K562 (cell line): ENCODE results near the gene CCDC17. TPM values are rescaled to one million over a fixed set of nuclear protein-coding genes. Genes with fewer than 3 reads are reported as not detected.
A peak's percentile ranks its signal among the peaks of the same experiment; 100 is the strongest.

Experiments
- CBFA2T2 ChIP-seq: fragments of 450-650 bp; conservative IDR thresholded peaks from 2 replicates; pipeline ENCODE4 v1.6.1; 2017; ENCODE audit warnings: mild to moderate bottlenecking
- CHCHD3 ChIP-seq: fragments of 250-450 bp; sonication (Bioruptor Pico); IDR thresholded peaks from 2 replicates; pipeline ENCODE4 v2.1.2; 2022; ENCODE audit warnings: mild to moderate bottlenecking
- DMBX1 ChIP-seq: fragments of 250-450 bp; sonication (Bioruptor Pico); IDR thresholded peaks from 2 replicates; pipeline ENCODE4 v1.8.0; 2022; ENCODE audit warnings: inconsistent platforms, mild to moderate bottlenecking, moderate library complexity, borderline replicate concordance
- EGR1 ChIP-seq: fragments of 450-650 bp; conservative IDR thresholded peaks from 2 replicates; pipeline ENCODE4 v1.6.1; 2017; ENCODE audit warnings: mild to moderate bottlenecking
- GABPB2 ChIP-seq: fragments of 250-450 bp; sonication (Bioruptor Pico); conservative IDR thresholded peaks from 2 replicates; pipeline ENCODE4 v1.5.1; 2021; ENCODE audit warnings: mild to moderate bottlenecking
- GATA2 ChIP-seq: sonication (generic); formaldehyde crosslinking; IDR thresholded peaks from 2 replicates; pipeline ENCODE4 v1.4.0; 2020; ENCODE audit warnings: mild to moderate bottlenecking, missing genetic modification reagents
- HDAC6 ChIP-seq: IDR thresholded peaks from 2 replicates; pipeline ENCODE4 v1.6.1; 2012; ENCODE audit warnings: low read depth, mild to moderate bottlenecking, control low read depth, inconsistent platforms, low read length, moderate library complexity
- ID3 ChIP-seq, 2 experiments: fragments of 250-450 bp in 1 of 2; fragments of 450-650 bp in 1 of 2; sonication (Bioruptor Pico) in 1 of 2; IDR thresholded peaks; 2 replicates each; pipeline versions ENCODE4 v1.6.1 to v1.8.0; 2016 to 2021; ENCODE audit warnings: mild to moderate bottlenecking in 2 of 2, moderate library complexity in 2 of 2, missing compliant biosample characterization in 1 of 2, missing genetic modification characterization in 1 of 2
- KAT2B ChIP-seq: IDR thresholded peaks from one replicate; pipeline ENCODE4 v1.6.1; 2012; ENCODE audit warnings: low read depth, mild to moderate bottlenecking, control low read depth, inconsistent platforms, low read length, moderate library complexity
- KDM5B ChIP-seq: fragments of 200-600 bp; sonication (generic); IDR thresholded peaks from 2 replicates; pipeline ENCODE4 v1.6.1; 2012; ENCODE audit warnings: low read depth, mild to moderate bottlenecking, moderate library complexity, low read length, control low read depth, inconsistent platforms; ENCODE audit not compliant: insufficient replicate concordance
- MEF2A ChIP-seq: IDR thresholded peaks from 2 replicates; pipeline ENCODE4 v1.6.1; 2011; ENCODE audit warnings: low read depth, mild to moderate bottlenecking, low read length, moderate library complexity; ENCODE audit not compliant: control insufficient read depth
- NBN ChIP-seq: fragments of 450-650 bp; IDR thresholded peaks from 2 replicates; pipeline ENCODE4 v1.6.1; 2016; ENCODE audit warnings: low read depth, mild to moderate bottlenecking
- NFXL1 ChIP-seq: fragments of 450-650 bp; formaldehyde crosslinking; IDR thresholded peaks from 2 replicates; pipeline ENCODE4 v1.4.0; 2021; ENCODE audit warnings: mild to moderate bottlenecking
- RB1 ChIP-seq: fragments of 450-650 bp; IDR thresholded peaks from 2 replicates; pipeline ENCODE4 v1.6.1; 2017; ENCODE audit warnings: low read depth, mild to moderate bottlenecking
- RFX5 ChIP-seq: IDR thresholded peaks from 2 replicates; pipeline ENCODE4 v1.6.1; 2011; ENCODE audit warnings: low read depth, mild to moderate bottlenecking, improper control_type of control experiment, low read length
- SRF ChIP-seq, 2 experiments: fragments of 250-450, 450-650 bp in 1 of 2; sonication (Bioruptor Pico) in 1 of 2; sonication (generic) in 1 of 2; formaldehyde crosslinking; IDR thresholded peaks; 2 replicates each; pipeline versions ENCODE4 v1.5.0 to v1.5.1; 2020 to 2022; ENCODE audit warnings: mild to moderate bottlenecking in 1 of 2, missing genetic modification reagents in 1 of 2
- TCF7 ChIP-seq: sonication (generic); IDR thresholded peaks from 2 replicates; pipeline ENCODE4 v1.6.1; 2016; ENCODE audit warnings: antibody characterized with exemption, borderline replicate concordance
- ZFP36 ChIP-seq: fragments of 150-350 bp; IDR thresholded peaks from 2 replicates; pipeline ENCODE4 v1.6.1; 2018; ENCODE audit warnings: low read length, low read depth; ENCODE audit not compliant: partially characterized antibody
- ZKSCAN3 ChIP-seq: fragments of 250-450 bp; sonication (Bioruptor Pico); IDR thresholded peaks from 2 replicates; pipeline ENCODE4 v1.4.0; 2020
- ZNF316 ChIP-seq: fragments of 450-650 bp; IDR thresholded peaks from 2 replicates; pipeline ENCODE4 v1.6.1; 2016
- ZNF507 ChIP-seq: conservative IDR thresholded peaks from 2 replicates; pipeline ENCODE4 v1.6.1; 2017; ENCODE audit warnings: missing genetic modification characterization, missing compliant biosample characterization
- ZNF584 ChIP-seq: fragments of 200-800 bp; sonication (Bioruptor generic); IDR thresholded peaks from 2 replicates; pipeline ENCODE4 v1.6.1; 2016; ENCODE audit warnings: low read depth, mild to moderate bottlenecking, missing genetic modification characterization, missing compliant biosample characterization
- ZNF586 ChIP-seq: fragments of 450-650 bp; formaldehyde crosslinking; conservative IDR thresholded peaks from 2 replicates; pipeline ENCODE4 v1.4.0; 2020; ENCODE audit warnings: mild to moderate bottlenecking, moderate library complexity
- polyA plus RNA-seq, 8 experiments: library from polyadenylated mRNA; depleted of rRNA in 4 of 8; stranded (reverse) in 5 of 8; unstranded in 3 of 8; fragments of >200 nt; fragmentation: Nextera tagmentation in 2 of 8; fragmentation: Illumina TruSeq in 1 of 8; extraction: Ambion mirVana in 2 of 8; extraction: Trizol in 1 of 8; gene quantifications; 2 replicates each; pipeline versions ENCODE4 v1.2.1 to v1.2.3, GENCODE V29; 2011 to 2014; ENCODE audit warnings: inconsistent platforms in 1 of 8, missing spikeins in 1 of 8
- total RNA-seq, 7 experiments: library from RNA; depleted of rRNA in 6 of 7; stranded (reverse); fragments of >200 nt in 6 of 7; fragmentation: Illumina TruSeq in 2 of 7; extraction: Trizol in 2 of 7; gene quantifications; 2 replicates each; pipeline versions ENCODE4 v1.2.1 to v1.2.3, GENCODE V29; 2011 to 2021; ENCODE audit warnings: low replicate concordance in 1 of 7
- TF ChIP-seq, protein P1 (sequence below): fragments of 250-450 bp; sonication (Bioruptor Pico); IDR thresholded peaks from 2 replicates; pipeline ENCODE4 v1.4.0; 2020; ENCODE audit warnings: borderline replicate concordance
- TF ChIP-seq, protein P2 (sequence below), 2 experiments: fragments of 450-650 bp; conservative IDR thresholded peaks; 2 replicates each; pipeline ENCODE4 v1.6.1; 2017; ENCODE audit warnings: mild to moderate bottlenecking in 2 of 2, moderate library complexity in 2 of 2

Gene CCDC17
- total and polyA plus RNA-seq, 9 of the 15 experiments (the other 6 are each of a cell fraction or from before 2014, with no cell fraction given): 0.20 to 2.4 (median 0.85) TPM

- no peak for TF ChIP-seq KAT2B
- TF ChIP-seq ZFP36: no peak
- TF ChIP-seq ID3 (CRISPR knock-in tag; IDR thresholded peaks at IDR 0.05): no peak
- TF ChIP-seq ID3 (tag; IDR thresholded peaks at IDR 0.05): no peak
- TF ChIP-seq GABPB2 (CRISPR knock-in tag): no peak
- TF ChIP-seq ZNF584 (CRISPR knock-in tag): no peak
- no peak for TF ChIP-seq MEF2A
- no peak for TF ChIP-seq NFXL1
- no peak for TF ChIP-seq KDM5B
- 0 out of 2 replicates have a peak, but pooled peaks have one; percentile 1 for TF ChIP-seq GATA2 (CRISPR knock-in tag)
- no peak for TF ChIP-seq DMBX1
- no peak for TF ChIP-seq HDAC6
- TF ChIP-seq, protein P1, sequence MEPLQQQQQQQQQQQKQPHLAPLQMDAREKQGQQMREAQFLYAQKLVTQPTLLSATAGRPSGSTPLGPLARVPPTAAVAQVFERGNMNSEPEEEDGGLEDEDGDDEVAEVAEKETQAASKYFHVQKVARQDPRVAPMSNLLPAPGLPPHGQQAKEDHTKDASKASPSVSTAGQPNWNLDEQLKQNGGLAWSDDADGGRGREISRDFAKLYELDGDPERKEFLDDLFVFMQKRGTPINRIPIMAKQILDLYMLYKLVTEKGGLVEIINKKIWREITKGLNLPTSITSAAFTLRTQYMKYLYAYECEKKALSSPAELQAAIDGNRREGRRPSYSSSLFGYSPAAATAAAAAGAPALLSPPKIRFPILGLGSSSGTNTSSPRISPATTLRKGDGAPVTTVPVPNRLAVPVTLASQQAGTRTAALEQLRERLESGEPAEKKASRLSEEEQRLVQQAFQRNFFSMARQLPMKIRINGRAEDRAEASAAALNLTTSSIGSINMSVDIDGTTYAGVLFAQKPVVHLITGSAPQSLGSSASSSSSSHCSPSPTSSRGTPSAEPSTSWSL: no peak
- TF ChIP-seq EGR1: no peak
- no peak for TF ChIP-seq TCF7
- TF ChIP-seq ZNF316: no peak
- TF ChIP-seq CHCHD3 (CRISPR knock-in tag): no peak
- no peak for TF ChIP-seq CBFA2T2
- TF ChIP-seq ZNF507 (tag): no peak
- no peak; the same call in 1 of the 2 replicates for TF ChIP-seq NBN
- peak; percentile 98 for TF ChIP-seq RFX5
- TF ChIP-seq, protein P2, sequence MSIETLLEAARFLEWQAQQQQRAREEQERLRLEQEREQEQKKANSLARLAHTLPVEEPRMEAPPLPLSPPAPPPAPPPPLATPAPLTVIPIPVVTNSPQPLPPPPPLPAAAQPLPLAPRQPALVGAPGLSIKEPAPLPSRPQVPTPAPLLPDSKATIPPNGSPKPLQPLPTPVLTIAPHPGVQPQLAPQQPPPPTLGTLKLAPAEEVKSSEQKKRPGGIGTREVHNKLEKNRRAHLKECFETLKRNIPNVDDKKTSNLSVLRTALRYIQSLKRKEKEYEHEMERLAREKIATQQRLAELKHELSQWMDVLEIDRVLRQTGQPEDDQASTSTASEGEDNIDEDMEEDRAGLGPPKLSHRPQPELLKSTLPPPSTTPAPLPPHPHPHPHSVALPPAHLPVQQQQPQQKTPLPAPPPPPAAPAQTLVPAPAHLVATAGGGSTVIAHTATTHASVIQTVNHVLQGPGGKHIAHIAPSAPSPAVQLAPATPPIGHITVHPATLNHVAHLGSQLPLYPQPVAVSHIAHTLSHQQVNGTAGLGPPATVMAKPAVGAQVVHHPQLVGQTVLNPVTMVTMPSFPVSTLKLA (conservative IDR thresholded peaks at IDR 0.05): no peak
- no peak for TF ChIP-seq ZKSCAN3 (CRISPR knock-in tag)
- peak in 1 of 2 experiments; percentile 89; a peak in 2 of 4 replicates for TF ChIP-seq SRF (CRISPR knock-in tag; IDR thresholded peaks at IDR 0.05)
- no peak for TF ChIP-seq RB1
- TF ChIP-seq ZNF586 (CRISPR knock-in tag): no peak
These were observed 40.6 kb downstream of the CCDC17 start (continued) for GRCh38 chr1:45583264-45583665.
